GM21786 (cell line): ENCODE data around the gene NEURL4.
A peak's percentile ranks its signal among the peaks of the same experiment; 100 is the strongest.

Experiments
- ATAC-seq: cut with Tn5 transposase; IDR thresholded peaks from one replicate; pipeline ENCODE4 v1.9.1; 2021; ENCODE audit not compliant: unreplicated experiment

NEURL4 gene

DNA sequence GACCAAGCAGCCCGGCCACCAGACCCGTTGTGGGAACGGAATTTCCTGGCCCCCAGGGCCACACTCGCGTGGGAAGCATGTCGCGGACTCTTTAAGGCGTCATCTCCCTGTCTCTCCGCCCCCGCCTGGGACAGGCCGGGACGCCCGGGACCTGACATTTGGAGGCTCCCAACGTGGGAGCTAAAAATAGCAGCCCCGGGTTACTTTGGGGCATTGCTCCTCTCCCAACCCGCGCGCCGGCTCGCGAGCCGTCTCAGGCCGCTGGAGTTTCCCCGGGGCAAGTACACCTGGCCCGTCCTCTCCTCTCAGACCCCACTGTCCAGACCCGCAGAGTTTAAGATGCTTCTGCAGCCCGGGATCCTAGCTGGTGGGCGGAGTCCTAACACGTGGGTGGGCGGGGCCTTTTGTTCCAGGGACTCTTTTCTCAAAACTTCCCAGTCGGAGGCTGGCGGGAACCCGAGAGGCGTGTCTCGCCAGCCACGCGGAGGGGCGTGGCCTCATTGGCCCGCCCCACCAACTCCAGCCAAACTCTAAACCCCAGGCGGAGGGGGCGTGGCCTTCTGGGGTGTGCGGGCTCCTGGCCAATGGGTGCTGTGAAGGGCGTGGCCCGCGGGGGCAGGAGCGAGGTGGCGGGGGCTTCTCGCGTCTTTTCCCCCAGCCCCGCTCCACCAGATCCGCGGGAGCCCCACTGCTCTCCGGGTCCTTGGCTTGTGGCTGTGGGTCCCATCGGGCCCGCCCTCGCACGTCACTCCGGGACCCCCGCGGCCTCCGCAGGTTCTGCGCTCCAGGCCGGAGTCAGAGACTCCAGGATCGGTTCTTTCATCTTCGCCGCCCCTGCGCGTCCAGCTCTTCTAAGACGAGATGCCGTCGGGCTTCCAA is 47.8 kb downstream of the NEURL4 start, which contains the start of gene SLC2A4:
TSS of gene SLC2A4 (plus strand) at position 645 of the 879 bp plus-strand sequence. CDS start at position 862, 217 bp downstream.
- no peak for ATAC-seq

DNA sequence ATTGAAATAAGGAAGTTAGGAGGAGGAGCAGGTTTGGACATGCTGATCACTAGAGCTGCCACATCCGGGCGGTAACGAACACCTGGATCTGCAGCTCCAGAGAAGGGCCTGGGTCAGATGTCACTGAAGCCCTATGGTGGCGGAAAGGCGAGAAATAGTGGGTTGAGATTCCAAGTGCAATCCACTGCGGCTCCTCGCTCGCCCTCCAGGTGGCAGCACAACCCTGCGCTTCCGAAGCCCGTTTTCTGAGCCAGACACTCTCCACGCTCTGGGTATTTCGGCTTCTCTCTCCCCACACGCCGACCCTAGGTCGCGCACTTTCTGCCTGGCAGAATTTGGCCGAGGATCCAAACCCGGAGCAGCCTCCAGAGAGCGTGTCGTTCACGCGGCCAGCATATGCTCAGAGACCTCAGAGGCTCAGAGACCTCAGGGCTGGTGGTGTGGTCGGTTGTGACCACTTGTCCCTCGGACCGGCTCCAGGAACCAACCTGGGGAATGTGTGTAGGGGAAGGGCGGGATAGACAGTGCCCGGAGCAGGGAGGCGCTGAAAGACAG is 48.5 kb downstream of the NEURL4 start:
- peak; percentile 61 for ATAC-seq

DNA sequence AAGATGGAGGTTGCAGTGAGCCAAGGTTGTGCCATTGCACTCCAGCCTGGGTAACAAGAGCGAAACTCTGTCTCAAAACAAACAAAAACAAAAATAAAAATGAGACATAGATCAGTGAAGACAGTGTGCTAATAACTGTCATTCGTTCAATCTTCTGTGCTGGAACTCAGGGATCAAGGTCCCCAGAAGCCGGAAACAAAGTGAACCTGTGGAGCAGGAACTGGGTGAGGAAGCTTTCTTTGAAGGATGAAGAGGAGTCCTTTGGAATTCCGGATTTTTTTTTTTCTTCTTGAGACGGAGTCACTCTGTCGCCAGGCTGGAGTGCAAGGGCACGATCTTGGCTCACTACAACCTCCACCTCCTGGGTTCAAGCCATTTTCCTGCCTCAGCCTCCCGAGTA is 49.7 kb downstream of the NEURL4 start:
- ATAC-seq = no peak

GRCh38 chr17:7266784-7267183 is 62.4 kb downstream of the NEURL4 start:
- no peak for ATAC-seq
